Right lobe of liver (tissue), 6 donors: ENCODE data around the gene DBH. TPM values are rescaled to one million over a fixed set of nuclear protein-coding genes. Genes with fewer than 3 reads are reported as not detected.

Experiments
- ATAC-seq, 4 donors: fragments of 200-7000 bp; cut with Tn5 transposase; one replicate each; pipeline ENCODE4 v1.9.1; 2020; ENCODE audit warnings: mild to moderate bottlenecking in 4 of 4, moderate library complexity in 4 of 4
- DNase-seq, 3 donors: peaks; one replicate each; pipeline ENCODE4 v3.0.0-alpha.2; 2020
- H3K27ac ChIP-seq, 3 donors: fragments of 200-600 bp; one replicate each; pipeline ENCODE4 v1.8.0; 2022
- H3K27me3 ChIP-seq, 2 donors: fragments of 200-600 bp; one replicate each; pipeline ENCODE4 v1.8.0; 2022
- H3K36me3 ChIP-seq, 4 donors: fragments of 200-600 bp; sonication (generic) in 1 of 4; one replicate each; pipeline versions ENCODE4 v1.5.1 to v1.8.0; 2017 to 2022; ENCODE audit warnings: control low read depth in 1 of 4
- H3K4me1 ChIP-seq, 4 donors: fragments of 200-600 bp; sonication (generic) in 1 of 4; one replicate each; pipeline versions ENCODE4 v1.5.1 to v1.8.0; 2017 to 2022; ENCODE audit warnings: control low read depth in 1 of 4
- H3K4me3 ChIP-seq, 3 donors: fragments of 200-600 bp; one replicate each; pipeline ENCODE4 v1.8.0; 2022
- H3K9me3 ChIP-seq, 4 donors: fragments of 200-600 bp; sonication (generic) in 1 of 4; one replicate each; pipeline versions ENCODE4 v1.5.1 to v1.8.0; 2017 to 2022; ENCODE audit warnings: control low read depth in 1 of 4
- CTCF ChIP-seq, 4 donors: fragments of 200-600 bp in 3 of 4; fragments of 450-650 bp in 1 of 4; IDR thresholded peaks; one replicate each; pipeline versions ENCODE4 v1.5.1 to v1.8.0; 2016 to 2022; ENCODE audit warnings: antibody characterized with exemption in 4 of 4, mild to moderate bottlenecking in 2 of 4
- POLR2A ChIP-seq: fragments of 450-650 bp; IDR thresholded peaks from one replicate; pipeline ENCODE4 v1.6.1; 2017; ENCODE audit warnings: antibody characterized with exemption, mild to moderate bottlenecking
- WGBS: methylation state at CpG from one replicate; pipeline ENCODE4 v1.1.6; 2018; ENCODE audit warnings: low coverage, low lambda C conversion rate; ENCODE audit not compliant: insufficient coverage; ENCODE audit errors: missing lambda C conversion rate; 5-methylcytosine and 5-hydroxymethylcytosine counted together
- intact Hi-C, 2 donors: fragments of 100-400 bp; cut with DNase I; formaldehyde crosslinking; loops; one replicate each; pipeline versions ENCODE4 v1.11.2 to v1.14.1; 2022
- total RNA-seq, 6 experiments: library from RNA; depleted of rRNA in 2 of 6; stranded (reverse); fragments of >200 nt in 2 of 6; fragmentation: NEBNext Ultra II Directional in 3 of 6; extraction: Animal tissue kit (Norgen Biotek cat#: 25700) in 3 of 6; gene quantifications; one replicate each; pipeline versions ENCODE4 v1.1.0 to v1.2.4, GENCODE V29; 2016 to 2023
- donor health status: DM: no; HTN: yes; CAD: no.
- donor health status: DM: no; HTN: no; CAD: no.
- donor health status: DM: no; HTN: no; CAD: no.
- donor health status: DM: no; HTN: yes; CAD: no.
- donor health status: DM: no; HTN: yes; CAD: no.

The DBH gene
- total RNA-seq, 6 experiments from 2014 or later, result 1.2 to 12.9 (median 5.7) TPM

GRCh38 chr9:133677126-133678010, 41.2 kb downstream of the DBH start:
- TF ChIP-seq POLR2A (no peak), CTCF (IDR thresholded peaks at IDR 0.05) (no peak)
- Histone ChIP-seq H3K4me3 (no peak overlapping the region), H3K9me3 (no peaks in the 10 kb centered on the region), H3K27ac (no peak overlapping the region), H3K36me3 (peaks cover 0 to 43% (median 13%) of the 10 kb centered on the region in 4 donors), H3K4me1 (no peaks in the 10 kb centered on the region), H3K27me3 (no peaks in the 10 kb centered on the region)
- DNase-seq (peak in 1 of 3 donors; percentile 51), ATAC-seq (peak in 2 of 4 donors; percentile 6 to 12)
- intact Hi-C loops, result no loop called here
- WGBS, result 68% methylated on average over 5 of the region's 17 CpGs

DNA sequence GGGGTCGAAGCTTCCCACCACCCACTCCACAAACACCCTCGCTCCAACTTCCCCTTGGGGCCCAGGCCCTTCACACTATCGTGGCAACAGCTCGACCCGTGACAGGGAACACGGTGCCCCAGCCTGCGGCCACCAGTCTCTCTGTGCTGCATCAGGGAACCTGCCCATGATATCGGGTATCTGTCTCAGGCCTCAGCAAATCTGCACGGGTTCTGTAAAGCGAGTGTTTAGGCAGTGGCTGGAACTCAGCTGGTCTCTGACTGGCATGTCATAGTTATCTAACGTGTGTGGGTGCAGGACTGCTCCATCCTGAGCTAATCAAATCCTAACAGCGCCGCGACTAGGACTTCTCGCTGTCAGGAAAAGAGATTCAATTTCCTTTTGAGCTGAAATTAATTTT, 42.9 kb downstream of the DBH start:
- Histone ChIP-seq H3K9me3 (no peaks in the 10 kb centered on the region), H3K4me1 (no peaks in the 10 kb centered on the region), H3K36me3 (peaks cover 0 to 30% (median 13%) of the 10 kb centered on the region in 4 donors), H3K4me3 (no peak overlapping the region), H3K27ac (peak overlapping the region in 1 of 3 donors; percentile 57), H3K27me3 (no peaks in the 10 kb centered on the region)
- intact Hi-C loops, result no loop called here
- ATAC-seq, result no peak
- TF ChIP-seq POLR2A (no peak), CTCF (IDR thresholded peaks at IDR 0.05) (no peak)
- WGBS, result 70% methylated on average over 8 of the region's 15 CpGs
- DNase-seq, result peak in 1 of 3 donors; percentile 30

- Histone ChIP-seq H3K9me3 (no peaks in the 10 kb centered on the region), H3K27ac (peak overlapping the region in 1 of 3 donors; percentile 57)
- 34% methylated on average over 3 of the region's 35 CpGs for WGBS
Observed at GRCh38 chr9:133679466-133680061, 43.4 kb downstream of the DBH start.

GRCh38 chr9:133680250-133680975, 44.2 kb downstream of the DBH start:
- TF ChIP-seq POLR2A, result no peak
- no peak for TF ChIP-seq CTCF (IDR thresholded peaks at IDR 0.05)
- ATAC-seq (no peak), DNase-seq (peak in 1 of 3 donors; percentile 42)
- H3K9me3 ChIP-seq, result no peaks in the 10 kb centered on the region
- no peaks in the 10 kb centered on the region for H3K27me3 ChIP-seq
- intact Hi-C loops, result no loop called here
- no peaks in the 10 kb centered on the region for H3K4me1 ChIP-seq
- WGBS, result 90% methylated on average over 2 of the region's 21 CpGs
- H3K4me3 ChIP-seq, result no peak overlapping the region
- peaks cover 0 to 39% (median 16%) of the 10 kb centered on the region in 4 donors for H3K36me3 ChIP-seq
- peak overlapping the region in 1 of 3 donors; percentile 57 for H3K27ac ChIP-seq

More at GRCh38 chr9:133679466-133680061, 43.4 kb downstream of the DBH start:
- DNase-seq, result peak in 1 of 3 donors; percentile 55
- Histone ChIP-seq H3K4me3 (no peak overlapping the region), H3K36me3 (peaks cover 0 to 31% (median 15%) of the 10 kb centered on the region in 4 donors), H3K27me3 (no peaks in the 10 kb centered on the region), H3K4me1 (no peaks in the 10 kb centered on the region)
- ATAC-seq, result peak; percentile 12 to 38 (median 20)
- intact Hi-C loops, result no loop called here
- TF ChIP-seq POLR2A, result no peak
